ENCODE data around the gene PLEKHM2. TPM values are rescaled to one million over a fixed set of nuclear protein-coding genes. Genes with fewer than 3 reads are reported as not detected.

PLEKHM2 gene
- total RNA-seq, 1 experiment from 2014 or later, result 45.9 TPM

DNA sequence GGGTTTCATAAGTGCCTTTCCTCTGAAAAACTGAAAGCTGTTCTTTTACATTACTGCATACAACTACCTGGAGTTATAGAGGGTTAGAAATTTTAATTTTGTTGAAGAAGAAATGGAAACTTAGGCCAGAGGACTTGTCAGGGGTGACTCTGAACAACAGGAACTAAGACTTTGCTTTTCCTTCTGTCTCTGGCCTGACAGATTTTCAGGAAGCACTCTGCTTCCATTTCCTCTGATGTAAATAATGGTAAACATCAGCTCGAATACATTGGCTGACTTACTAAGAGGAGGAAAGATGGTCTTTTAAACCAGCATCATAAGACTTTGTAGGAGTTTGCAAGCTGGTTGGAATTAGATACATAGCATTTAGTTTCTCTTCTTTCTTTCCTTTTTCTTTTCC, 27.1 kb upstream of the PLEKHM2 start:
- H2BK5ac ChIP-seq (ENCODE audit: insufficient read length, low read length), result no peak overlapping the region
- no peaks in the 10 kb centered on the region for H4K20me1 ChIP-seq (ENCODE audit: control insufficient read depth, insufficient read depth, insufficient read length)
- H2AFZ ChIP-seq (ENCODE audit: low read length), result no peak overlapping the region
- H2BK20ac ChIP-seq (ENCODE audit: low read depth, low read length, poor library complexity, severe bottlenecking), result no peak overlapping the region
- H3K27me3 ChIP-seq (ENCODE audit: insufficient read depth, low read length), result no peaks in the 10 kb centered on the region
- no peak overlapping the region for H3K18ac ChIP-seq (ENCODE audit: insufficient read length, low read depth, low read length)
- 0 out of 2 replicates have a peak, but pooled peaks cover 2% of the 10 kb centered on the region for H3K79me2 ChIP-seq (ENCODE audit: insufficient read depth, low read length)
- H3K23ac ChIP-seq (ENCODE audit: insufficient read length, low read depth, low read length), result no peak overlapping the region
- H3K9ac ChIP-seq (ENCODE audit: extremely low read depth, insufficient read length, low read length), result no peak overlapping the region
- H4K8ac ChIP-seq (replicated peaks; ENCODE audit: insufficient read length, low read depth, low read length), result no peak overlapping the region
- no peak overlapping the region for H3K4ac ChIP-seq (ENCODE audit: low read depth, low read length)
- H3K27me3 Mint-ChIP-seq (ENCODE audit: low read depth), result no peaks in the 10 kb centered on the region
- no peak overlapping the region for H3K27ac Mint-ChIP-seq
- no peak overlapping the region for H3T11ph ChIP-seq (ENCODE audit: low read length)
- H3K4me1 ChIP-seq (ENCODE audit: insufficient read depth, low read length), result no peaks in the 10 kb centered on the region
- TF ChIP-seq, protein P1, sequence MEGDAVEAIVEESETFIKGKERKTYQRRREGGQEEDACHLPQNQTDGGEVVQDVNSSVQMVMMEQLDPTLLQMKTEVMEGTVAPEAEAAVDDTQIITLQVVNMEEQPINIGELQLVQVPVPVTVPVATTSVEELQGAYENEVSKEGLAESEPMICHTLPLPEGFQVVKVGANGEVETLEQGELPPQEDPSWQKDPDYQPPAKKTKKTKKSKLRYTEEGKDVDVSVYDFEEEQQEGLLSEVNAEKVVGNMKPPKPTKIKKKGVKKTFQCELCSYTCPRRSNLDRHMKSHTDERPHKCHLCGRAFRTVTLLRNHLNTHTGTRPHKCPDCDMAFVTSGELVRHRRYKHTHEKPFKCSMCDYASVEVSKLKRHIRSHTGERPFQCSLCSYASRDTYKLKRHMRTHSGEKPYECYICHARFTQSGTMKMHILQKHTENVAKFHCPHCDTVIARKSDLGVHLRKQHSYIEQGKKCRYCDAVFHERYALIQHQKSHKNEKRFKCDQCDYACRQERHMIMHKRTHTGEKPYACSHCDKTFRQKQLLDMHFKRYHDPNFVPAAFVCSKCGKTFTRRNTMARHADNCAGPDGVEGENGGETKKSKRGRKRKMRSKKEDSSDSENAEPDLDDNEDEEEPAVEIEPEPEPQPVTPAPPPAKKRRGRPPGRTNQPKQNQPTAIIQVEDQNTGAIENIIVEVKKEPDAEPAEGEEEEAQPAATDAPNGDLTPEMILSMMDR (conservative IDR thresholded peaks at IDR 0.05), result no peak
- no peak overlapping the region for H2BK15ac ChIP-seq (ENCODE audit: low read depth, low read length)
- H3K4me2 ChIP-seq (ENCODE audit: insufficient read depth, insufficient read length, low read length), result no peak overlapping the region
- H3K9me3 Mint-ChIP-seq, result no peaks in the 10 kb centered on the region
- H3K36me3 Mint-ChIP-seq (ENCODE audit: insufficient read depth in 1 of 3, low read depth in 3 of 3), result peaks cover 19 to 78% (median 63%) of the 10 kb centered on the region in 3 experiments; a peak in 6 of 7 replicates
- no peak overlapping the region for H4K5ac ChIP-seq (ENCODE audit: insufficient read length, low read depth, low read length)
- H3K14ac ChIP-seq (ENCODE audit: insufficient read depth, low read length), result no peak overlapping the region
- H2BK12ac ChIP-seq (ENCODE audit: insufficient read length, low read depth, low read length), result no peak overlapping the region
- no peaks in the 10 kb centered on the region for H3K4me1 Mint-ChIP-seq
- no peak overlapping the region for H3K4me3 Mint-ChIP-seq
- no peaks in the 10 kb centered on the region for H3K9me3 ChIP-seq (ENCODE audit: control insufficient read depth, low read depth, low read length)
- no peak for DNase-seq
- H2AK5ac ChIP-seq (ENCODE audit: insufficient read length, low read length), result no peak overlapping the region
- no peak overlapping the region for H2BK120ac ChIP-seq (ENCODE audit: low read depth, low read length, poor library complexity, severe bottlenecking)
- H3K27ac ChIP-seq (ENCODE audit: insufficient read length, low read depth, low read length), result no peak overlapping the region
- H3K79me1 ChIP-seq (ENCODE audit: insufficient read depth, low read depth, low read length, poor library complexity, severe bottlenecking), result no peaks in the 10 kb centered on the region
- H3K23me2 ChIP-seq (ENCODE audit: insufficient read length, low read depth, low read length, poor library complexity, severe bottlenecking), result no peaks in the 10 kb centered on the region
- H4K91ac ChIP-seq (ENCODE audit: insufficient read length, low read depth, low read length), result no peak overlapping the region
- no CpG with 5 or more reads among the region's 1 CpG for WGBS (ENCODE audit: extremely low coverage, insufficient read length, low lambda C conversion rate)
- no peak overlapping the region for H3K56ac ChIP-seq (ENCODE audit: insufficient read length, low read depth, low read length)
